GM13977 (cell line): ENCODE results near the gene LMO1.

Source experiments
- DNase-seq: peaks from one replicate; pipeline ENCODE4 v3.0.0; 2012; ENCODE audit warnings: low spot score
- in situ Hi-C: fragments of 300-500 bp; cut with MboI; formaldehyde crosslinking; loops from one replicate; pipeline ENCODE4 v1.12.0; 2022; ENCODE audit warnings: low sequenced_read_pairs, low pct_unique_long_range_greater_than_20kb, mixed read lengths, inconsistent platforms; ENCODE audit not compliant: unreplicated experiment
- TF ChIP-seq, protein P1 (sequence below): IDR thresholded peaks from 2 replicates; pipeline ENCODE4 v1.5.1; 2012; ENCODE audit warnings: mild to moderate bottlenecking, control low read depth; ENCODE audit not compliant: insufficient read depth; ENCODE audit errors: extremely low read depth, missing control alignments

LMO1 gene

DNA sequence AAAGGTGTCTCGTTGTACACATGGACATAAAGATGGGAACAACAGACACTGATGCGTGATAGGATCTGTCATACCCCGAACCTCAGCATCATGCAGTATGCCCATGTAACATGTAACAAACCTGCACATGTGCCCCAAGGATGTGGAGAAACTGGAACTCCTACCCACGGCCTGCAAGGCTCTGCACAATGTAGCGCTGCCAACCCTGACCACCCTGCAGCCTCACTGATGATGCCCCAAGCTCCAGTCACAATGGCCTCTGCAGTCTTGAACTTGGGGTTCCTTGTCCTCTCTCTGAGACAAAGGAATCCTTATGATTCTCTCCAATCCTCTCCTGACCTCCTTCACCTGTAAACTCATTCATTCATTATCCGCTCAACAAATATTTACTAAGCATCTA is 14.2 kb downstream of the LMO1 start:
- in situ Hi-C loops = no loop called here
- TF ChIP-seq, protein P1, sequence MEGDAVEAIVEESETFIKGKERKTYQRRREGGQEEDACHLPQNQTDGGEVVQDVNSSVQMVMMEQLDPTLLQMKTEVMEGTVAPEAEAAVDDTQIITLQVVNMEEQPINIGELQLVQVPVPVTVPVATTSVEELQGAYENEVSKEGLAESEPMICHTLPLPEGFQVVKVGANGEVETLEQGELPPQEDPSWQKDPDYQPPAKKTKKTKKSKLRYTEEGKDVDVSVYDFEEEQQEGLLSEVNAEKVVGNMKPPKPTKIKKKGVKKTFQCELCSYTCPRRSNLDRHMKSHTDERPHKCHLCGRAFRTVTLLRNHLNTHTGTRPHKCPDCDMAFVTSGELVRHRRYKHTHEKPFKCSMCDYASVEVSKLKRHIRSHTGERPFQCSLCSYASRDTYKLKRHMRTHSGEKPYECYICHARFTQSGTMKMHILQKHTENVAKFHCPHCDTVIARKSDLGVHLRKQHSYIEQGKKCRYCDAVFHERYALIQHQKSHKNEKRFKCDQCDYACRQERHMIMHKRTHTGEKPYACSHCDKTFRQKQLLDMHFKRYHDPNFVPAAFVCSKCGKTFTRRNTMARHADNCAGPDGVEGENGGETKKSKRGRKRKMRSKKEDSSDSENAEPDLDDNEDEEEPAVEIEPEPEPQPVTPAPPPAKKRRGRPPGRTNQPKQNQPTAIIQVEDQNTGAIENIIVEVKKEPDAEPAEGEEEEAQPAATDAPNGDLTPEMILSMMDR = no peak
- no peak for DNase-seq

DNA sequence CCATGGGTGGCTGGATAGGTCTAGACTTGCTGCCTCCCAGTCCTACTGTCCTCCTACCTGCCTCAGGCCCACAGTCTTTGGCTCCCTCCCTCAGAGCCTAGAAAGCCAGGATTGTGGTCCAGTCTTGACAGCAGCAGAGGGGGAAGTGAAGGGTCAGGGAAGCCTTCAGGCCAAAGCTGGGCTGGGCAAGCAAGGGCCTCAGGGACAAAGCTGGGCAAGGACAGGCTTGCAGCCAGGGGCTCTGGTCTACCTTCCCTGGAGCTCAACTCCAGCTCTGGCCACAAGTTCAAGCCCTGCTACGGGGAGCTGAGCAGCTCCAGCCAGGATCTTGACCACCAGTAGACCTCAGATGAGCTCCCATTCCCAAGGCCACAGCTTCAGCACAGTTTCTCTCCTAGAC is 14.9 kb downstream of the LMO1 start:
- DNase-seq = no peak
- TF ChIP-seq, protein P1 = no peak
- in situ Hi-C loops = no loop called here

DNA sequence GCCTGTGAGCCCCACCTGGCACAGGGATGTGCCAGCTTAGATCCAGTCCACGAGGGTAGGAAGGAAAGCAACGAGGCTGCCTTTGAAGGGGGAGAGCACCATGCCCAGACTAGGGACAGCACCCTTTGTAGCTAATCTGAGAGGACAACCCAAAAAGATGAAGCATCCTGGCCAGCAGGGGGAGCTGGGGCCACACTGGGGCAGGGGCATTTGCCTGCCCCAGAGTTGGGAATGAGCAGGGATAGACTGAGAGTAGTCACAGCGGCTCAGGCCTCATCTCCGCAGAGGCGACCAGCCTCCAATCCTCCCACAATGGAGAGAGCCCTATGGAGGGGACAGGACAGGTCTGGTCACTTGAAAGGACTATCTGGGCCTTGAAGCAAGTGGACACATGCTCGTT is 16.4 kb downstream of the LMO1 start:
- in situ Hi-C loops = no loop called here
- TF ChIP-seq, protein P1 = peak; percentile 55
- no peak for DNase-seq

DNA sequence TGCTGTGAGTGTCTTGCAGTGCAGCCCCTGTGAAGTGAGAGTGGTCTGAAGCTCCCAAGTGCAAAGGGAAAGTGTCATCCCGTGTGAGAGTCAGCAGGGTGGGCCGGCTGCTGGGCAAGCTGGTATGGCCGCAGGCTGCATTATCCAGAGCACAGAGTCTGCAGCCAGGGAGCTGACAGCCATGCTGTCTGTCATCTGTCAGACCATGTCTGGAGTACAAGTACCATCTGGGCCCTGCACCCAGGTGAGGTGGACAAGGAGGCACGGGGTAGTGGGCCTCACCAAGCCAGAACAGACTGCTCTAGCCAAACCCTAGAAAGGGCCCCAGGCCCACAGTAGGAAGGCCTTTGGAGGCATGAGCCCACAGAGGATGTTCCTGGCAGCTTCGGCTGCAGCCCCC is 20.2 kb downstream of the LMO1 start:
- no peak for DNase-seq
- TF ChIP-seq, protein P1 = no peak
- in situ Hi-C loops = no loop called here

DNA sequence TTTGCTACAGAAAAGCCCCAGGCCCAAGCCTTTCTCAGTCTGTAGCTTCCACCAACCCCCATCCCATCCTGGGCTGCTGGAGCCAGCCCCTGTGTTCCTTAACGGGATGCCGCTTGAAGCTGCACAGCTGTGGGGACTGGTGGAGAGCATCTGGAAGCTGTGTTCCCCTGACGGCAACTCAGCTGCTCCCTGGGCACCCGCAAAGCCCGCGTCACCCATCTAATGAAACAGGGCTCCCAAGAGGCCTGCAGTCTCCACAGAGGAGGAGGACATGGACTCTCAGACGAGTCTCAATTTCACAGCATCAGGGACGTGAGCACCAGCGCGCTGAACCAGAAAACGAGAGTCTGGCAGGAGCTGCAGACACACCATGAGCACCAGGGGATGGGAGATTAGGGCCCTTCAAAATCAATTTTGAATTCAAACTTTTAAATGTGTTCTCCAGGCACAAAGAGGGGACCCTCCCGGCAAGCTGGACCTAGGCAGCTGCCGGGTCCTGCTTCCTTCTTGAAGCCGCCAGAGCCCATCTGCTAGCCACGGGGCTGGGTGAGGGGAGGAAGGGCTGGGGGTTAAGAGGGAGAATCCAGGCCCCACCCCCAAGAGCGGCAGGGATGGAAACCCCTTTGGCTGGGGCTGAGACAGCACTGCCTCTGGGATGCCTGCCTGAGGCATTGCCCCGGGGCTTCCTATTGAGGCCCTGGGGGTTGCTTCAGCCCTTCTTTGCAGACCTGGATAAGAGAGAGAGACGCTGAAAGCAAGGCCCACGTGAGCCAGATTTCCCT is 21.0 kb downstream of the LMO1 start:
- TF ChIP-seq, protein P1 = no peak
- in situ Hi-C loops = no loop called here
- DNase-seq = no peak

DNA sequence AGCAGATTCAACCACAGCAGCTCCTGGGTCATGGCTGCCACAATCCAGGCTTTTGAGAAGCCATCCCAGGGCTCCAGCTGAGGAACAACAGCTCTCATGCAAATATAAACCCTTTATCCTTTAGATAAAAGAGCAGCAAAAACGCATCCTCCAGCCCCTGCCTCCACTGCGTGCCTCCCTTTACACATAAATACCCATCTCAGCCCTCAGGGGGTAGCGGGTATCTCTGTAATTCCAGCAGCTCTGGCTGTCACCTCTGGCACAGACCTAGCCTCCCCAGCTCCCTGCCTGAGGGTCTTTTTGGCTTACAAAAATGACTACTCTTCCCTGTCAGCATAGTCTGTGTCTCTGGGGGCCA is 21.6 kb downstream of the LMO1 start:
- in situ Hi-C loops = no loop called here
- TF ChIP-seq, protein P1 = no peak
- no peak for DNase-seq
